Measurements from ENCODE around the gene STX2. TPM values are rescaled to one million over a fixed set of nuclear protein-coding genes. Genes with fewer than 3 reads are reported as not detected.

Gene STX2
- total and polyA plus RNA-seq, 2 experiments from 2014 or later = 19.0 to 23.7 TPM

DNA sequence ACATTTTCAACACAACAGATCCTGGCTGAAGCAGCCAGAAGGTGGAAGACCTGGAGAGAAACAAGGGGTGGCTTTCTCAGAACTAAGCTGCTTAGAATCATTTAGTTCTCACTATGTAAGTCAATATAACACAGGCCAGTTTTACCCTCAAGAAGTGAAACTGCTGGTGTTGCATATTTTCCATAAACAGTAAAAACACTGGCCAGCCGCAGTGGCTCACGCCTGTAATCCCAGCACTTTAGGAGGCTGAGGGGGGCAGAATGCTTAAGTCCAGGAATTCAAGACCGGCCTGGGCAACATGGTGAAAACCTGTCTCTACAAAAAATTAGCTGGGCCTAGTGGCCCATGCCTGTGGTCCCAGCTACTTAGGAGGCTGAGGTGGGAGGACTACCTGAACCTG lies 11.6 kb downstream of the STX2 start:
- no peaks in the 10 kb centered on the region for H3K9me3 ChIP-seq (ENCODE audit: low read depth)
- H3K36me3 ChIP-seq = no peaks in the 10 kb centered on the region
- no peaks in the 10 kb centered on the region for H3K27me3 ChIP-seq
- no peak overlapping the region for H3K4me3 ChIP-seq
- DNase-seq (ENCODE audit: low read depth in 1 of 2, low spot score in 1 of 2) = no peak
- no peak overlapping the region for H3K27ac ChIP-seq
- H3K4me1 ChIP-seq (ENCODE audit: low read depth) = no peaks in the 10 kb centered on the region
- TF ChIP-seq, protein P1, sequence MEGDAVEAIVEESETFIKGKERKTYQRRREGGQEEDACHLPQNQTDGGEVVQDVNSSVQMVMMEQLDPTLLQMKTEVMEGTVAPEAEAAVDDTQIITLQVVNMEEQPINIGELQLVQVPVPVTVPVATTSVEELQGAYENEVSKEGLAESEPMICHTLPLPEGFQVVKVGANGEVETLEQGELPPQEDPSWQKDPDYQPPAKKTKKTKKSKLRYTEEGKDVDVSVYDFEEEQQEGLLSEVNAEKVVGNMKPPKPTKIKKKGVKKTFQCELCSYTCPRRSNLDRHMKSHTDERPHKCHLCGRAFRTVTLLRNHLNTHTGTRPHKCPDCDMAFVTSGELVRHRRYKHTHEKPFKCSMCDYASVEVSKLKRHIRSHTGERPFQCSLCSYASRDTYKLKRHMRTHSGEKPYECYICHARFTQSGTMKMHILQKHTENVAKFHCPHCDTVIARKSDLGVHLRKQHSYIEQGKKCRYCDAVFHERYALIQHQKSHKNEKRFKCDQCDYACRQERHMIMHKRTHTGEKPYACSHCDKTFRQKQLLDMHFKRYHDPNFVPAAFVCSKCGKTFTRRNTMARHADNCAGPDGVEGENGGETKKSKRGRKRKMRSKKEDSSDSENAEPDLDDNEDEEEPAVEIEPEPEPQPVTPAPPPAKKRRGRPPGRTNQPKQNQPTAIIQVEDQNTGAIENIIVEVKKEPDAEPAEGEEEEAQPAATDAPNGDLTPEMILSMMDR (IDR thresholded peaks at IDR 0.05; ENCODE audit: low read depth, low read length) = no peak

DNA sequence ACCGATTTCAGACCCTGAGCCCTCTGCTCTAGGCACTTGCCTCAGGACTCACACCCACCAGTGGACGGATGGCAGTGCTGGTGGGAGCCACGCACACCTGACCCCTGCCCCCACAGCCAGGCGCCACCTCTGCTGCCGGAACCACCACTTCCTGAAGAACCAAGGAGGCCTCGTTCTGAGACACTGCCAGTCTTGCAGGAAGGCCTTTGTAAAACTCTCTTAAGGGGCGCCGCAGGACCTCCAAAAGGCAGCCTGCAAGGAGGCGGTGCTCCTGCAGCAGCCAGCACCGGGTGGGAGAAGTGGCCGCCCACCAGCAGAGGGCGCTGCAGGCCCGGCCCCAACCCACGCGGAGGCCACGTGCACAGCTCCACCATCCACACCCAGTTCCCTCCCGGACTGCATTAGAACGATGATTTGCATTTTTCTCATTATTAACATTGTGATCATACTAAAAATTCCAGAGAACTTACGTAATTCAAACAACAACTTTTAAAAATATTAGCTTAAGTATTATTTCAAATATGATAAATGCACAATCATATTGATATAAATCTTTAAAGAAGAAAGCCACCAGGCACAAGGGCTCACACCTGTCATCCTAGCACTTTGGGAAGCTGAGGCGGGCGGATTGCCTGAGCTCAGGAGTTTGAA lies 12.8 kb downstream of the STX2 start:
- Histone ChIP-seq H3K27ac (no peak overlapping the region), H3K27me3 (no peaks in the 10 kb centered on the region), H3K4me3 (no peak overlapping the region), H3K4me1 (ENCODE audit: low read depth) (no peaks in the 10 kb centered on the region), H3K36me3 (no peaks in the 10 kb centered on the region), H3K9me3 (ENCODE audit: low read depth) (no peaks in the 10 kb centered on the region)
- DNase-seq (ENCODE audit: low read depth in 1 of 2, low spot score in 1 of 2) = peak; percentile 28 to 60
- TF ChIP-seq, protein P1 (IDR thresholded peaks at IDR 0.05; ENCODE audit: low read depth, low read length) = peak; percentile 58

DNA sequence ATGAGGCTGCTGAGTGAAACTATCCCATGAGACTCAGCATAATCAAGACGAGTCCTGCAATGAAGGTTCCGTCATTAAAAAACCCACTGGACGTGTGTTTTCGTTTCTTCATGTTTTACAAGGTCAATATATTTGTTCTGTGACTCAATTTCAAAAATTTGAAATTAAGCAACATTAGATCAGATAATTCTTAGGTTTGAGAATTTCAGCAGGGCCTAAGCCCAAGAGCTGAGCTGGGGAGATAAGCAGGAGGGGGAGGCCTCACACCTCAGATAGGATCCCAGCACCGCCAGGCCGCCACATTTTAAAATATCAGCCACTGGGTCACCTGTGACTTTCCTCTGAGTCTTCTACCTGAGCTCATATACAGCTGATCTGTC lies 13.3 kb downstream of the STX2 start:
- H3K4me1 ChIP-seq (ENCODE audit: low read depth) = no peaks in the 10 kb centered on the region
- no peak overlapping the region for H3K27ac ChIP-seq
- H3K36me3 ChIP-seq = no peaks in the 10 kb centered on the region
- no peaks in the 10 kb centered on the region for H3K9me3 ChIP-seq (ENCODE audit: low read depth)
- TF ChIP-seq, protein P1 (IDR thresholded peaks at IDR 0.05; ENCODE audit: low read depth, low read length) = no peak
- H3K27me3 ChIP-seq = no peaks in the 10 kb centered on the region
- no peak overlapping the region for H3K4me3 ChIP-seq
- no peak for DNase-seq (ENCODE audit: low read depth in 1 of 2, low spot score in 1 of 2)

DNA sequence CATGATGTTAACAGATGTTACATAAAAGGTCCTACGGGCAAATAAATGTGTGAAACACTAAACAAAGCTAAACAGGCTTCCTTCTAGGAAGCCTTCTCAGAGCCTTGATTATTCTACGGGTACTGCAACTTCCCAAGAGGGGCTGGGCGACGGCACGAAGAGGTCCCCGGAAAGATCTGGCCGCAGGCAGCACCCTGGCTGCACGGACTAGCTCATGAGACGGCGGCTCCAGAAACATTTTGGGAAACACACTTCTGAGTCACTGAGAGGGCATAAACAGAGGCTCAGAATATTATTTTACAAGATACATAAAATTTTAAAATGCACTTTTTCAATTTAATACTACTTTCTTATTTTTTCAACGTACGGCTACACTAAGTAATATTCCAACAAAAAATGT lies 19.4 kb downstream of the STX2 start:
- Histone ChIP-seq H3K4me1 (ENCODE audit: low read depth) (peaks cover 23% of the 10 kb centered on the region), H3K36me3 (no peaks in the 10 kb centered on the region), H3K27me3 (no peaks in the 10 kb centered on the region), H3K4me3 (no peak overlapping the region), H3K9me3 (ENCODE audit: low read depth) (no peaks in the 10 kb centered on the region), H3K27ac (no peak overlapping the region)
- DNase-seq (ENCODE audit: low read depth in 1 of 2, low spot score in 1 of 2) = no peak
- TF ChIP-seq, protein P1 (IDR thresholded peaks at IDR 0.05; ENCODE audit: low read depth, low read length) = no peak

DNA sequence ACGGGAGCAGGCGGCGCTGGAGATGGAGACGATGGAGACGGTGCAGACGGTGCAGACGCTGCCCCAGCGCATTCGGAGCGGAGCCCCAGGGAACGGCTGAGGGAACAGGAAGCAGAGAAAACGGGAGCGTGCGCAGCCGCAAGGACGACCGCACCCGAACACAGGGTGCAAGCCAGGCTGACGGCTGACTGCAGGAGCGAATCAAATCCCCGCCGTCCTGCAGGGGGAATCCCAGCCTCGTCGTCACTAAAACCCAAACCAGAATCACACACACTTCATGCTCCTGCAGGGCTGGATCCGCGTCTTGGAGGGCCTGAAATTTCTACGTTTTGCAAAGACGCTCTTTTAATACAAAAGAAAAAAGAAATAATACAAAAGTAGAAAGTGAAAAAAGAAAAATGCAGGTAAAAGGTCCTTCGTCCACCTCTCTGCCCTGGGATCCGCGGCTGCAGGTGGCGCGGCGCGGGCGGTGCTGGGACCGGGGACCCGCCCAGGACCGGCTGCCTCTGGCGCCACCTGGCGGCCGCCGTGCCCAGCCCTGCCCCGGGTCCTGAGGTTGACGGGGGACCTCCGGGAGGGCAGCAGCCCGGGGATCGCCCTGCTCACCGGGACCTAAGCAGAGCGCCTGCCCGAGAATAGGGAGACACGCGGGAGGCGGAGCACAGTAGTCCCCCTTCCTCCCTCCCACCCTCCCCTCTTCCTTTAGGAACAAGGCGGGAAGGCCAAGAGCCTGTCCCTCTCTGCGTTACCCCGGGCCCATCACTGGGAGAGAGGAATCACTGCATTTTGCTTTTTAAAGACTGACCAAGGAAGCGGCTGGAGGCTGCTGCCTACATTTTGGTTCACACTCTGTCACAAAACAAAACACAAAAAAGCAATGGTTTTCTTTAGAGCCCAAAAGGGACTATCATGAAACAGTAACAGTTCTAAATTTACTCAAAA lies 20.1 kb downstream of the STX2 start:
- peak; percentile 46 to 79 for DNase-seq (ENCODE audit: low read depth in 1 of 2, low spot score in 1 of 2)
- no peak overlapping the region for H3K4me3 ChIP-seq

More for the DNA sequence above, 20.1 kb downstream of the STX2 start:
- no peaks in the 10 kb centered on the region for H3K36me3 ChIP-seq
- TF ChIP-seq, protein P1 (IDR thresholded peaks at IDR 0.05; ENCODE audit: low read depth, low read length) = peak; percentile 64
- no peak overlapping the region for H3K27ac ChIP-seq
- no peaks in the 10 kb centered on the region for H3K9me3 ChIP-seq (ENCODE audit: low read depth)
- H3K4me1 ChIP-seq (ENCODE audit: low read depth) = peaks cover 23% of the 10 kb centered on the region
- H3K27me3 ChIP-seq = no peaks in the 10 kb centered on the region
